Right lobe of liver (tissue), 6 donors: Measurements from ENCODE around the gene KLHL22. TPM values are rescaled to one million over a fixed set of nuclear protein-coding genes. Genes with fewer than 3 reads are reported as not detected.
A peak's percentile ranks its signal among the peaks of the same experiment; 100 is the strongest.

ENCODE experiments used
- ATAC-seq, 4 donors: fragments of 200-7000 bp; cut with Tn5 transposase; one replicate each; pipeline ENCODE4 v1.9.1; 2020; ENCODE audit warnings: mild to moderate bottlenecking in 4 of 4, moderate library complexity in 4 of 4
- DNase-seq, 3 donors: peaks; one replicate each; pipeline ENCODE4 v3.0.0-alpha.2; 2020
- H3K27ac ChIP-seq, 3 donors: fragments of 200-600 bp; one replicate each; pipeline ENCODE4 v1.8.0; 2022
- H3K27me3 ChIP-seq, 2 donors: fragments of 200-600 bp; one replicate each; pipeline ENCODE4 v1.8.0; 2022
- H3K36me3 ChIP-seq, 4 donors: fragments of 200-600 bp; sonication (generic) in 1 of 4; one replicate each; pipeline versions ENCODE4 v1.5.1 to v1.8.0; 2017 to 2022; ENCODE audit warnings: control low read depth in 1 of 4
- H3K4me1 ChIP-seq, 4 donors: fragments of 200-600 bp; sonication (generic) in 1 of 4; one replicate each; pipeline versions ENCODE4 v1.5.1 to v1.8.0; 2017 to 2022; ENCODE audit warnings: control low read depth in 1 of 4
- H3K4me3 ChIP-seq, 3 donors: fragments of 200-600 bp; one replicate each; pipeline ENCODE4 v1.8.0; 2022
- H3K9me3 ChIP-seq, 4 donors: fragments of 200-600 bp; sonication (generic) in 1 of 4; one replicate each; pipeline versions ENCODE4 v1.5.1 to v1.8.0; 2017 to 2022; ENCODE audit warnings: control low read depth in 1 of 4
- POLR2A ChIP-seq: fragments of 450-650 bp; IDR thresholded peaks from one replicate; pipeline ENCODE4 v1.6.1; 2017; ENCODE audit warnings: antibody characterized with exemption, mild to moderate bottlenecking
- WGBS: methylation state at CpG from one replicate; pipeline ENCODE4 v1.1.6; 2018; ENCODE audit warnings: low coverage, low lambda C conversion rate; ENCODE audit not compliant: insufficient coverage; ENCODE audit errors: missing lambda C conversion rate; 5-methylcytosine and 5-hydroxymethylcytosine counted together
- intact Hi-C, 2 donors: fragments of 100-400 bp; cut with DNase I; formaldehyde crosslinking; loops; one replicate each; pipeline versions ENCODE4 v1.11.2 to v1.14.1; 2022
- total RNA-seq, 6 experiments: library from RNA; depleted of rRNA in 2 of 6; stranded (reverse); fragments of >200 nt in 2 of 6; fragmentation: NEBNext Ultra II Directional in 3 of 6; extraction: Animal tissue kit (Norgen Biotek cat#: 25700) in 3 of 6; gene quantifications; one replicate each; pipeline versions ENCODE4 v1.1.0 to v1.2.4, GENCODE V29; 2016 to 2023
- TF ChIP-seq, protein P1 (sequence below), 4 donors: fragments of 200-600 bp in 3 of 4; fragments of 450-650 bp in 1 of 4; IDR thresholded peaks; one replicate each; pipeline versions ENCODE4 v1.5.1 to v1.8.0; 2016 to 2022; ENCODE audit warnings: antibody characterized with exemption in 4 of 4, mild to moderate bottlenecking in 2 of 4
- donor health status: DM: no; HTN: yes; CAD: no.
- donor health status: DM: no; HTN: no; CAD: no.
- donor health status: DM: no; HTN: no; CAD: no.
- donor health status: DM: no; HTN: yes; CAD: no.
- donor health status: DM: no; HTN: yes; CAD: no.

The KLHL22 gene
- total RNA-seq, 6 experiments from 2014 or later = 9.0 to 14.2 (median 10.2) TPM

DNA sequence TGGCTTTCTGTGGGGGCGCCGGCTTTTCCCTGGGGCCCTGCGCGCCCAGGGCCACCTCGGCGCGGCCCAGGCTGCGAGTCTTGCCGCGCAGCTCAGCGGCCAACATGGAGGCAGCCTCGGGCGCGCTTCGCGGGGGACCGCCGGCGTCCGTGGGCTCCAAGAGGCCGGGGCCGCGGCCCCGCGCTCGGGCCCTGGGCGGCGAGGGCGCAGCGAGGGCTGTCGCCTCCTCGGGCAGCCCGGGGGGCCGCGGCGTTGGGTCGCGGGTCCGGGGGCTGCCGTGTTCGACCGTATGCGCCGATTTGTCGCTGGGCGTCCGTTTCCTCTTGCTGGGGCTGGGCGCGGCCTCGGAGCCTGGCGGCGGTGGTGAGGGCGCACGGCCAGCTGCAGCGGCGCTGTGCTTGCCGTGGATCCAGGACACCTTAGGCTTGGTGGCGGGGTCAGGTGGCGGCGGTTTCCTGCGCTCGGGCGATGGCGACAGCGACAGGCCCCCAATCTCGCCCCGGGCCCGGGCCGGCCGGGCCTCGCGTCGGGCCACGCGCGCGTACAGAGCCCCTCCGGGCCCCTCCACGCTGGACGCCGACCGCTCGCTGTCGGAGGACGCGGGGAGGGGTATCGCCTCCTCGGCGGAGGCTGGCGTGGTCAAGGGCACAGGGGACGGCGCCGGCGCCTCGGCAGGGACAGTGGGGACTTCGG lies 69.9 kb downstream of the KLHL22 start:
- ATAC-seq (no peak), DNase-seq (no peak)
- no peaks in the 10 kb centered on the region for H3K9me3 ChIP-seq
- H3K36me3 ChIP-seq = no peaks in the 10 kb centered on the region
- H3K4me1 ChIP-seq = peaks cover 0 to 29% (median 0%) of the 10 kb centered on the region in 4 donors
- H3K27ac ChIP-seq = no peak overlapping the region
- H3K4me3 ChIP-seq = no peak overlapping the region
- intact Hi-C loops = no loop called here
- peaks cover 0 to 6% of the 10 kb centered on the region in 2 donors for H3K27me3 ChIP-seq
- no CpG with 5 or more reads among the region's 96 CpGs for WGBS
- TF ChIP-seq, protein P1, sequence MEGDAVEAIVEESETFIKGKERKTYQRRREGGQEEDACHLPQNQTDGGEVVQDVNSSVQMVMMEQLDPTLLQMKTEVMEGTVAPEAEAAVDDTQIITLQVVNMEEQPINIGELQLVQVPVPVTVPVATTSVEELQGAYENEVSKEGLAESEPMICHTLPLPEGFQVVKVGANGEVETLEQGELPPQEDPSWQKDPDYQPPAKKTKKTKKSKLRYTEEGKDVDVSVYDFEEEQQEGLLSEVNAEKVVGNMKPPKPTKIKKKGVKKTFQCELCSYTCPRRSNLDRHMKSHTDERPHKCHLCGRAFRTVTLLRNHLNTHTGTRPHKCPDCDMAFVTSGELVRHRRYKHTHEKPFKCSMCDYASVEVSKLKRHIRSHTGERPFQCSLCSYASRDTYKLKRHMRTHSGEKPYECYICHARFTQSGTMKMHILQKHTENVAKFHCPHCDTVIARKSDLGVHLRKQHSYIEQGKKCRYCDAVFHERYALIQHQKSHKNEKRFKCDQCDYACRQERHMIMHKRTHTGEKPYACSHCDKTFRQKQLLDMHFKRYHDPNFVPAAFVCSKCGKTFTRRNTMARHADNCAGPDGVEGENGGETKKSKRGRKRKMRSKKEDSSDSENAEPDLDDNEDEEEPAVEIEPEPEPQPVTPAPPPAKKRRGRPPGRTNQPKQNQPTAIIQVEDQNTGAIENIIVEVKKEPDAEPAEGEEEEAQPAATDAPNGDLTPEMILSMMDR (IDR thresholded peaks at IDR 0.05) = no peak
- no peak for TF ChIP-seq POLR2A

DNA sequence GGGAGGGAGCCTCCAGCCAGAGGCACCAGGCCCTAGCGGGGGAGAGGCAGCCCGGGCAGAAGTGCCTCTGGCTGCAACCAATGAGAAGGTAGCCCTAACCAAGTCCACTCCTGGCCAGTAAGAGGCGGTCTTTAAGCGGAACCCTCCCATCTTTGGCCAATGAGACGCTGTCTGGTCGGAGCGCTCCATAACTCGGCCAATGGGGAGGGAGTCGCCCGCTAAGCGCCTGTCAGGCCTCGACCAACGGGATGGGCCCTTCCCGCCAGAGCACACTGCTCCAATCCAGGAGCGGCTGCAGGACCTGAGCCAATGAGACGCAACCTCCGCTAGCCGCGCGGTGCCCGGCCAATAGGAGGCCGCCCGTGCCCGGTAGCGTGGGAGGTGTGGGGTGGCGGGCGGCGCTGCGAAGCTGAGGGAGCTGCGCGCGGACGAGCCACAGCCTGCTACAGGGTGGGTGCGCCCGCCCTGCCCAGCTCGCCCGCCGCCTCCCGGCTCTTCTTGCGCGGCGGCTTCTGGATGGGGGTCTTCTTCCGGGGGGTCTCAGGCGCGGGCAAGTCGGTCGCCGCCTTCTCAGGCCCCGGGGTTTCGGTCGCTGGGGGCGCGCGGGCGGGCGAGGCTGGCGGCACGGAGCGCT lies 70.5 kb downstream of the KLHL22 start:
- peak in 1 of 3 donors; percentile 45 for DNase-seq
- Histone ChIP-seq H3K4me3 (no peak overlapping the region), H3K9me3 (no peaks in the 10 kb centered on the region), H3K27ac (no peak overlapping the region), H3K4me1 (peaks cover 0 to 23% (median 0%) of the 10 kb centered on the region in 4 donors), H3K27me3 (peaks cover 0 to 6% of the 10 kb centered on the region in 2 donors), H3K36me3 (no peaks in the 10 kb centered on the region)
- intact Hi-C loops = loop anchor here in 1 of 2 donors (5.0 kb wide), 1 partner anchor 32 kb away; no protein-coding TSS in a partner anchor
- no CpG with 5 or more reads among the region's 59 CpGs for WGBS
- no peak for ATAC-seq
- TF ChIP-seq, protein P1 (IDR thresholded peaks at IDR 0.05) = no peak
- no peak for TF ChIP-seq POLR2A

DNA sequence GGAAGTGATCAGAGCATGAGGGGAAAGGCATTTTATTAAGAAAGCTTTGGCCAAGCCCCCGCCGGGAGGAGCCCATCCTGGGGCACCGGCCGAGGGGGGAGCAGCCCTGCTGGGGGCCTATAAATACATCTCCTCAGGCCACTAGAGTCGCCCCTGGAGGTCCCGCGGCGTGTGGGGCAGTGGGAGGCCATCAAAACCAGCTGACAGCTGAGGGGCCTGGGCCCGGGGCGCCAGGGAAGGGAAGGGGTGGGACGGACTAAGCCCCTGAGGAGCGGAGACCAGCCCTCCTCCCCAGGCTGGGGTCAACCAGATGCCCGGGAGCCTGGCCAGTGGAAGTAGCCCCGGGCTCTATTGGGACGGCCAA lies 71.0 kb downstream of the KLHL22 start:
- intact Hi-C loops = loop anchor here in 1 of 2 donors (5.0 kb wide), 1 partner anchor 33 kb away; no protein-coding TSS in a partner anchor
- no peaks in the 10 kb centered on the region for H3K9me3 ChIP-seq
- TF ChIP-seq, protein P1 (IDR thresholded peaks at IDR 0.05) = no peak
- TF ChIP-seq POLR2A = no peak
- 70% methylated on average over 2 of the region's 15 CpGs for WGBS
- no peak for DNase-seq
- no peaks in the 10 kb centered on the region for H3K36me3 ChIP-seq
- H3K27me3 ChIP-seq = peaks cover 0 to 1% of the 10 kb centered on the region in 2 donors
- H3K27ac ChIP-seq = no peak overlapping the region
- no peak for ATAC-seq
- H3K4me3 ChIP-seq = no peak overlapping the region
- peaks cover 0 to 20% (median 0%) of the 10 kb centered on the region in 4 donors for H3K4me1 ChIP-seq

DNA sequence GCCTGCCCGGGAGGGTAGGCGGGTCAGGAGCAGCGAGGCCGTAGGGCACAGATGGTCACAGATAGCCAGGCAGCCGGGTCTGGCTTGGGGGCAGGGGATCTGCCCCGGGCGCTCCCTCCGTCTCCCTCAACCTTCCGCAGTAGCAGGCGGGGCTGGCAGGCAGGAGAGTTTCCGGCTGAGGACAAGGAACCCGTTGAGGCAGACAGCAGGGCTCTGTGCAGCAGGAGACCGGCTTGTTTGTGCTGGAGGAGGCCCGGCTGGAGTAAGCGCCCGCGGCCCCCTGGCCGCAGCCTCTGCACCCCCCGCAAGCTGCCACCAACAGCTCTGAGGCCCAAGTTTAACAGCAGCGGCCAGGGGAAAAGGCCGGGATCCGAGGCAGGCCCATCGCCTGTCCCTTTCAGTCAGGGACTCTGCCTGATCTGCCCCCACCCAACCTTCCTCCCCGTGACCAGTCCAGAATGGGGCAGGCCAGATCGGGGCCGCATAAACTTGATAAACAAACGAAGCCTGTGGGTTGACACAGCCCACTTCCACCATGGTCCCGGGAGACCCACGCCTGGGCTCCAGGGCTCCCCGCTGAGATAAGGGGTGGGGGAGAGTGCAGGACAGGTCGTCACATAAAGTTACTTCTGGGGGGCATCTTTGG lies 71.6 kb downstream of the KLHL22 start:
- WGBS = 76% methylated on average over 7 of the region's 31 CpGs
- intact Hi-C loops = loop anchor here in 1 of 2 donors (5.0 kb wide), 1 partner anchor 33 kb away; no protein-coding TSS in a partner anchor
- peaks cover 0 to 15% (median 0%) of the 10 kb centered on the region in 4 donors for H3K4me1 ChIP-seq
- H3K4me3 ChIP-seq = no peak overlapping the region
- no peaks in the 10 kb centered on the region for H3K36me3 ChIP-seq
- no peak for ATAC-seq
- H3K27ac ChIP-seq = no peak overlapping the region
- no peaks in the 10 kb centered on the region for H3K9me3 ChIP-seq
- no peak for DNase-seq
- no peaks in the 10 kb centered on the region for H3K27me3 ChIP-seq
- no peak for TF ChIP-seq POLR2A
- TF ChIP-seq, protein P1 (IDR thresholded peaks at IDR 0.05) = no peak
